Prostate gland (tissue), 2 donors: ENCODE results near the gene TMC1.

Source experiments
- POLR2A ChIP-seq: fragments of 450-650 bp; IDR thresholded peaks from one replicate; pipeline ENCODE4 v1.6.1; 2016; ENCODE audit warnings: antibody characterized with exemption, mild to moderate bottlenecking
- TF ChIP-seq, protein P1 (sequence below), 4 experiments: fragments of 200-600 bp in 2 of 4; fragments of 450-650 bp in 2 of 4; sonication (generic) in 2 of 4; IDR thresholded peaks; 1 replicate in 3 of 4; 2 replicates in 1 of 4; pipeline ENCODE4 v1.5.1; 2016 to 2019; ENCODE audit warnings: antibody characterized with exemption in 4 of 4, mild to moderate bottlenecking in 2 of 4, moderate library complexity in 2 of 4

DNA sequence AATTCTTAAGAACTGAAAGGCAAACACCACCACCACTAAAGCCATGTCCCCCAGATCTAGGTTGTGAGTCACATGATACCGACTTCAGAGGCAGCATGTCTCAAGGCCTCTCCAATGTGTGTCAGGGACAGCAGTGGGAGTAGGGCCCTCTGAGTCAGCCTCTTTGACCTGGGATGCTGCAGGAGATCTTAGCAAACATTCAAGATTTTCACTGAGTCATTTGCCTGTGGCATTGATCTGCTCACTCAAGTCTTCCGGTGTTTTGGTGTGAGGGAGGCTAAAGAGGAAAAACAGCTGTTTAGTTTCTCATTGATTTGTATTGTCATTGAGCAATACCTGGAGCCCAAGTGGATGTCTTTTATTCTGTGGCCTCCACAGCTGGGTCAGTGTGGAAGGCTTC, 36.1 kb downstream of the TMC1 start:
- TF ChIP-seq, protein P1, sequence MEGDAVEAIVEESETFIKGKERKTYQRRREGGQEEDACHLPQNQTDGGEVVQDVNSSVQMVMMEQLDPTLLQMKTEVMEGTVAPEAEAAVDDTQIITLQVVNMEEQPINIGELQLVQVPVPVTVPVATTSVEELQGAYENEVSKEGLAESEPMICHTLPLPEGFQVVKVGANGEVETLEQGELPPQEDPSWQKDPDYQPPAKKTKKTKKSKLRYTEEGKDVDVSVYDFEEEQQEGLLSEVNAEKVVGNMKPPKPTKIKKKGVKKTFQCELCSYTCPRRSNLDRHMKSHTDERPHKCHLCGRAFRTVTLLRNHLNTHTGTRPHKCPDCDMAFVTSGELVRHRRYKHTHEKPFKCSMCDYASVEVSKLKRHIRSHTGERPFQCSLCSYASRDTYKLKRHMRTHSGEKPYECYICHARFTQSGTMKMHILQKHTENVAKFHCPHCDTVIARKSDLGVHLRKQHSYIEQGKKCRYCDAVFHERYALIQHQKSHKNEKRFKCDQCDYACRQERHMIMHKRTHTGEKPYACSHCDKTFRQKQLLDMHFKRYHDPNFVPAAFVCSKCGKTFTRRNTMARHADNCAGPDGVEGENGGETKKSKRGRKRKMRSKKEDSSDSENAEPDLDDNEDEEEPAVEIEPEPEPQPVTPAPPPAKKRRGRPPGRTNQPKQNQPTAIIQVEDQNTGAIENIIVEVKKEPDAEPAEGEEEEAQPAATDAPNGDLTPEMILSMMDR (IDR thresholded peaks at IDR 0.05): no peak
- TF ChIP-seq POLR2A: no peak
